Activated T-cell treated with anti-CD3 and anti-CD28 coated beads, Interleukin-2, amount 50 U/mL, for 48 hours (primary cell): Measurements from ENCODE around the gene CTDSPL2.
"Not testable (repeated sequence)": the region's sequence is repeated elsewhere in the genome, so short reads cannot be mapped to it uniquely, and the experiment has no call there.

Source experiments
- DNase-seq, 2 experiments: peaks; one replicate each; pipeline ENCODE4 v3.0.0-alpha.2; 2020

CTDSPL2 gene

DNA sequence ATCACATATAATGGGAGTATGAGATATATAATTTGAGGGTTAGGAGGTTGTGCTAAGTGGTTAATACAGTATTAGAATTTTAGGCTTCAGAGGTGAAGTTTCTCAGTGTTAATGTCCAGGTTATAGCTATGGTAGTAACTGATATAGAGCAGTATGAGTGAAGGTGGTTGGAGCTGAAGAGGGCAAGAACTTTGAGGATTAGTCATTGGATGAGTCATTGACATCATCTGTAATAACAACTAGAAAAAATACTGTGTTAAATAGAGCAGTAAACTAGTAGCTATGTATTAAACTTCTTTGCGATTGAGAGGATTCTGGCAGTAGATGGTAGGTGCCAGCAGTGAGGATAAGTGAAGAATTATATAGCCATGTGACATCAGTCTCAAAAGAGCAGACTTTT is 62.0 kb downstream of the CTDSPL2 start:
- no peak for DNase-seq

DNA sequence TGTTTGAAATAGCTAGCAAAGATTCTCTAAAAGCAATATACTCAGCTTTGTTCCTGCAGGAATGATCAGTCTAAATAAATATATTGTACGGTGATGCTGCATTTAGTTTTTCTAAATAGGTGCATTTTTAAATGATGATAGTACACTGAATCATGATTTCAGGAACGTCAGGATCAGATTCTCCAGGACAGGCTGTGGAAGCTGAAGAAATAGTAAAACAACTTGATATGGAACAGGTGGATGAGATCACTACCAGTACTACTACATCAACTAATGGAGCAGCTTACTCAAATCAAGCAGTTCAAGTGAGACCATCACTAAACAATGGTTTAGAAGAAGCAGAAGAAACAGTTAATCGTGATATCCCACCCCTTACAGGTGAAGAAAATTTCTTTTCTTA is 63.2 kb downstream of the CTDSPL2 start:
- no peak for DNase-seq

DNA sequence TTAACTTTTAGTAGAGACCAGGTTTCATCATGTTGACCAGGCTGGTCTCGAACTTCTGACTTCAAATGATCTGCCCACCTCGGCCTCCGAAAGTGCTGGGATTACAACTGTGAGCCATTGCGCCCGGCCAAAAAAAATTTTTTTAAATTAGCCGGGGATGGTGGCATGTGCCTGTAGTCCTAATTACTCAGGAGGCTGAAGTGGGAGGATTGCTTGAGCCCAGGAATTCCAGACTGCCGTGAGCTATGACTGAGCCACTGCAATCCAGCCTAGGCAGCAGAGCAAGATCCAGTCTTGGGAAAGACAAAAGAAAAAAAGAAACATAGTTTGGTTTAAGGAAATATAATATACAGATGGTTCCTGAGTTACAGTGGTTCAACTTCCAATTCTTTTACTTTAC is 64.6 kb downstream of the CTDSPL2 start:
- DNase-seq: no peak

GRCh38 chr15:44492672-44493071 is 65.2 kb downstream of the CTDSPL2 start:
- DNase-seq: no peak

GRCh38 chr15:44495562-44495961 is 68.1 kb downstream of the CTDSPL2 start:
- no peak for DNase-seq

GRCh38 chr15:44500555-44500954 is 73.1 kb downstream of the CTDSPL2 start:
- no peak for DNase-seq

GRCh38 chr15:44501768-44502366 is 74.4 kb downstream of the CTDSPL2 start:
- DNase-seq: no peak

DNA sequence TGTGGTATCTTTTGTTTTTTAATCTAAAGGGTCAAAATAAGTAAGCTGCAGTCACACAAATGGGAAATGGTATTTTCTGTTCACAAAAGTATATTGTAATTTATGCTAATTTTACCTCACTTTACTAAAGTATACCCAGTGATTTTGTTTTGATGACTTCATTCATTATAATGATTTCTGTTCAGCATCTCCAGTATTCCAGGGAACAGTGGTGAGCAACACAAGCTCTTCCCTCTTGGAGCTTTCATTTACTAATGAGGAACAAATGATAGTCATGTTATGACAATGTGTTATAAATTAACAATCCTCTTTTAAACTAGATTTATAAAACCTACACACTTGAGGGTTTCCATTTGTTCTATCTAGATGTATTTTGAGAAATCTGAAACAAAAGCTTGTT is 89.0 kb downstream of the CTDSPL2 start:
- no peak for DNase-seq

GRCh38 chr15:44519537-44519936 is 92.1 kb downstream of the CTDSPL2 start:
- DNase-seq: no peak

DNA sequence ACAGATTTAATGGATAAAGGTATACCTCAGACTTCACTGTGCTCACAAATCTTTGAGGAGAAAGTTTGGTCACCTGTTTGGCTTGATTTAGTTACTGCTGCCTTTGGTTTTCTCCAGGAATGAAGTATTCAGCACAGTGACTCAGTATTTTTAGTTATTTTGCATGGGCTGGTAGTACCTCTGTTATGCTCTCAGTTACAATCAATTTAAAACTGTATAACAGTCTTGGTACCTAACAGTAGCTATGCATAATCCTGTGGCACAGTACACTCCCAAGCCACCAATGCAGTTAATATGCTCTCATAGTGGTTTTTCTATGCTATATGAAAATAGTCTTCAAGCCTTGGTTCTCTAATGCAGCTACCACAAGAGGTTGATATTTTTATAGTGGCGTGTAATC is 97.6 kb downstream of the CTDSPL2 start:
- no peak for DNase-seq

- DNase-seq: no peak
These were observed 99.8 kb downstream of the CTDSPL2 start for GRCh38 chr15:44527241-44527640.

DNA sequence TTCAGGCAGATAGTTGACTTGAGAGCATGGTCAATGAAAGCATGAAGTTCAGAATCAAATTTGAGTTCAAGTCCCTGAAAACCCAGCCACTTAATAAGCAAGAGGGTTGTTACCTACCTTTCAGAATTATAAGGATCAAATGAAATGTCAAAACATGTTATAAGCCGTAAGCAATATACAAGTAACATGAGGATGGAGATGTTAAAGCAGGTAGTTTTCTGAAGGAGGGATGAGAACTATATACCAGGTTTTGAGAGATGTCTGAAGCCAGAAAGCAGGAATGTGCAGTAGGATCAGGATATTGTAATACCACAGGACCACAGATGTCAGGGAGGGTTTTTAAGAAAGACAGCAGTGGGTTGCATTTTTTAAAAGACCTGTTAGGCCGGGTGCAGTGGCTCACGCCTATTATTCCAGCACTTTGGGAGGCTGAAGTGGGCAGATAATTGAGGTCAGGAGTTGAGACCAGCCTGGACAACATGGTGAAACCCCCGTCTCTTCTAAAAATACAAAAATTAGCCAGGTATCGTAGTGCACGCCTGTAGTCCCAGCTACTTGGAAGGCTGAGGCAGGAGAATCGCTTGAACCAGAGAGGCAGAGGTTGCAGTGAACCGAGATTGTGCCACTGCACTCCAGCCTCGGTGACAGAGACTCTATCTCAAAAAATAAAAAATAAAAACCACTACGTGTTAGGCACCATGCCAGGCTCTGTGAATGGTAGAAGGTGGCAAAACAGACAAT is 102.6 kb downstream of the CTDSPL2 start:
- DNase-seq: no peak

DNA sequence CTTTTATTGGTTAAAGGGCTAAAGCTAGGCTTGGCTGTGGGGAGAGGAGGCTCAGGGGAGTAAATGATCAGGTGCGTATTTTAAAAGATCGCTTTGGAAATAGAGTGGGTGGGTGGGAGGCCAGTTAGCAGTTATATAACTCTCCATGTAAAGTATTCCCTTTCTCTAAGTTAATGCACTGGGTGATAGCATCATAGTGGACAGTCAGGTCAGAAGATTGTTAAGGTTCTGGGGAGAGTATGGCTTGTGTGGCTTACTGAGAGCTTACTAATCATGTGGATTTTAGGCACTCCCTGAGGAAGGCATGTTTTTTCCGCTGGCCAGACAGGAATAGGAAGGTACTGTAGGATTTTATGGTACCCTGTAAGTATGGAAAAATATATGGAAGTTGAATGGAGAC is 103.2 kb downstream of the CTDSPL2 start:
- DNase-seq: no peak

GRCh38 chr15:44532275-44532674 is 104.8 kb downstream of the CTDSPL2 start:
- not testable (repeated sequence) for DNase-seq

GRCh38 chr15:44532689-44533088 is 105.3 kb downstream of the CTDSPL2 start:
- DNase-seq: no peak

GRCh38 chr15:44535092-44535491 is 107.7 kb downstream of the CTDSPL2 start:
- no peak for DNase-seq

GRCh38 chr15:44535523-44536301 is 108.3 kb downstream of the CTDSPL2 start:
- DNase-seq: peak; percentile 58 to 59

DNA sequence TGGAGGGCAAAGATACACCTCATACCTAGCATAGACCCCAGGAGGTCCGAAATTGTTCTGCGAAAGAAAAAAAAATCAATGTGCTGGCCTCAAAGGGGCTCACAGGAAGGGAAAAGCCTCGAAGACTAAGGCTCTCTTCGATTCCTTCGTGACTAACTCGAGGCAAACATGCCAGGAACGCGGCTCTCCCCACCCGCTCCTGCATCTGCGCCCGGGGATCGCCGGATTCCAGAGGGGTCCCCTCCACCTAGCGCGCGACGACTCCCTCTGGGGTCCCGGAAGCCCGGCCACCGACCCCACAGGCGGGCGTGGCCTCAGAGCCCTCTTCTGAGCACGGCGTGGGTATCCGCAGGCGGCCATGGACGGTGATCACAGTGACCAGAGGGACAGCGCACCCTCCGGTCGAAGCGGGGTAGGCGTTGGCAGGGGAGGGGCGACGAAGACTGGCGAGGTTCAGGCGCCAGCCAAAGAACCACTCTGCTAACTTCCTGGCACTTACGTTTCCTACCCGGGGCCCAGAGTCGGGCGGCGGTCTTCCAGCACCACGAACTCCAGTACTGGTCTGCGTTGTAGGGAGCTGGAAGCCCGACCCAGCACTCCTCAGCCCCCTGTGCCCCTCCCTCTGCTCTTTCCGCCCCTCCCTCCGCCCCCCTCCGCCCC is 109.0 kb downstream of the CTDSPL2 start:
- peak in 1 of 2 experiments; percentile 83 for DNase-seq

DNA sequence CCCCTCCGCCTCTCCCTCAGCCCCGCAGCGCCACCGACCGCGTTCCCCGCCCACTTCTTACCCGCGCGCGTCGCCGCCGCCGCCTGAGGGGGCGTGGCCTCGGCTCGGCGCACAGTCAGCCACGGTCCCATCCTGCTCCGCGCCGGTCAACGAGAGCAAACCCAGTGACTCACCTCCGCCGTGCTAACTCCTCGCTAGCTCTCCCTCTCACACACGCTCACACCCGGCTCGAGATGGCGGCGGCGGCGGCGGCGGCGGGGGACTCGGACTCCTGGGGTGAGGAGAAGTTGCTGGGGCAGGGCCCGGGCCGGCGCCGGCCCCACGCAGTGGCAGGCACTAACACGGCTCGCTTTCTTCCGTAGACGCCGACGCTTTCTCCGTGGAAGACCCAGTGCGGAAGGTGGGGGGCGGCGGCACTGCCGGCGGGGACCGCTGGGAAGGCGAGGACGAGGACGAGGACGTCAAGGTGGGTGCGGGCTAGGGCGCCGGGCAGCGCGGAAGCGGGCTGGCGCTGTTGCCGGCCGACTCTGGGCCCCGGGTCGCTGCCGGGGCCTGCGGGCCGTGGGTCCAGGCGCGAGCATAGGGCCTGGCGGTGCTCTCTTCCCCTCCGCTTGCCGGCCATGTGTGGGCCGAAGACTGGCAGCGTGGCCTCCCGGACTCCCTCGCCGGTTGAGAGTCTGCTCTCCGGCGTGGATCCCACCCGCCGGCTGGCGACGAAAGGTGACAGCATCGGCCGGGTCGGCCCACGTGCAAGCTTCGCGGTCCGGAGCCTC is 109.7 kb downstream of the CTDSPL2 start, which contains the start of gene EIF3J:
Gene EIF3J, plus strand, starts transcription at position 186 of the 773 bp plus-strand sequence. Its CDS starts 48 bp downstream, at position 234.
- DNase-seq: peak; percentile 94 to 96

- no peak for DNase-seq
These were observed 110.4 kb downstream of the CTDSPL2 start for GRCh38 chr15:44537735-44538240.

GRCh38 chr15:44541282-44541958 is 114.0 kb downstream of the CTDSPL2 start:
- no peak for DNase-seq

DNA sequence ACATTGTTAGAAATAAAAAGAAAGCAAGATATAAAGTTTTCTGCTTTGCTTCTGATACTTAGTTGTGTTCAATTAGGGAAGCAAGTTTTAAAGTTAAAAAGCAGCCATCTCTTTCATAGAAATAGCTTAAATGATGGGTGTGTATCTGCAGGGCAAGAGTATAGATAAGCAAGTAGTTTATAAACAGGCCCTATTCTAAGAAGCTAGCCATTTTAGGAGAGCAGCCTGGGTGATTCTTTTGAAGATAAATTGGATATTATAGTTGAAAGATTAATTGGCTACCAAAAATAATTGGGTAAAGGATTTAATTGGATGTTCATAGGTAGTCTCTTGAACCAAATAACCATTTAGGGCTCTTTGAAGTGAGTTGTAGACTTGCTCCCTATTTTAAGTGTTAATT is 115.2 kb downstream of the CTDSPL2 start:
- no peak for DNase-seq
